Endometrial microvascular endothelial cells (primary cell): Measurements from ENCODE around the gene ARHGEF10L. TPM values are rescaled to one million over a fixed set of nuclear protein-coding genes. Genes with fewer than 3 reads are reported as not detected.

Experiments
- in situ Hi-C: cut with HindIII; loops from 2 replicates; pipeline ENCODE4 v1.10.0; 2017; ENCODE audit warnings: low sequenced_read_pairs, low pct_unique_long_range_greater_than_20kb; ENCODE audit errors: inconsistent ontology term
- total RNA-seq: library from RNA; depleted of rRNA; stranded (reverse); fragments of >200 nt; gene quantifications from one replicate; pipeline ENCODE4 v1.2.3, GENCODE V29; 2015; ENCODE audit errors: inconsistent ontology term

Gene ARHGEF10L
- total RNA-seq, 1 donor from 2014 or later, result 6.1 TPM

DNA sequence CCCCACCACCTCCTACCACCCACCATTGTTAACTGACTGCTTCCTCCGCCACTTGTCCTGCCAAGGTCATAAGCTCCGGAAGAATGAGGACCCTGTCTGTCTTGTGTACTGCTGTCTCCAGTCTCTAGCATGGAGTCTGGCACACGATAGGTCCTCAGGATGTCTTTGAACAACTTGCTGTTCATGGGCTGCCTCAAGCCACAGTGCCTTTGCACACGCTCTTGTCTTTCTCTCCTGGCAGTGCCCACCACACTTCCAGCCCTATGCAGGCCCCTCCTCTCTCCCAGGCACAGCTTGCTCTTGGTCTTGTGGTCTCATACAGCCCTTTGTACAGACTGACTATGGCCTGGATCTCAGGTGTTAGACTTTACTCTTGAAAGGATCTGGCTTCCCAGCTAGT, 97.6 kb downstream of the ARHGEF10L start:
- in situ Hi-C loops, result no loop called here

DNA sequence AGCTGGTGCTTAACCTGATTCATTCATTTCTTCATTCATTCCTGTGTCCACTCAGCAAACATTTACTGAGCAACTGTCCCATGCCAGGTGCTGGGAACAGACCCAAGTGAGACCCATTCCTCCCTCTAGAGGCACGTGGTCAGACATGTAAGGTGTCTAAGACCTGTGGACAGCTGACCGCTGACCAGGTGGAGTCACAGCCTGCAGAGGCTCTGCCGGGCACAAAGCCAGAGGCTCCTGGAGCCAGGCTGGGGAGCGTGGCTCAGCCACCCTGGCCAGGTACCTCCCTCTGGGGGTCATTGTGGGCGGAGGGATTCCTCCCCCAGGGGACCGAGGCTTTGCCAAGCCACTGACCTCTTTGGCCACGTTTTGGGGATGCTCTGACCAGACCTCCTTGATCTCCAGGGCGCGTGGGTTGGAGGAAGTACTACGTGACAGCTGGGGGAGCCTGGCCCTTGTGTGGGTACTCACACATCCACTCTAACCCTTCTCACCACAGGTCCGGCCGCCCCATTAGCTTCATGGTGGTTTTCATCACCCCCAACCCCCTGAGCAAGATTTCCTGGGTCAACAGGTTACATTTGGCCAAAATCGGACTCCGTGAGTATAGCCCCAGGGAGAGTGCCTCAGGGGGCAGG, 100.3 kb downstream of the ARHGEF10L start:
- in situ Hi-C loops, result no loop called here

- in situ Hi-C loops, result no loop called here
Measured at GRCh38 chr1:17640393-17640792, 100.9 kb downstream of the ARHGEF10L start.

- in situ Hi-C loops, result no loop called here
Measured at GRCh38 chr1:17640975-17641374, 101.5 kb downstream of the ARHGEF10L start.

DNA sequence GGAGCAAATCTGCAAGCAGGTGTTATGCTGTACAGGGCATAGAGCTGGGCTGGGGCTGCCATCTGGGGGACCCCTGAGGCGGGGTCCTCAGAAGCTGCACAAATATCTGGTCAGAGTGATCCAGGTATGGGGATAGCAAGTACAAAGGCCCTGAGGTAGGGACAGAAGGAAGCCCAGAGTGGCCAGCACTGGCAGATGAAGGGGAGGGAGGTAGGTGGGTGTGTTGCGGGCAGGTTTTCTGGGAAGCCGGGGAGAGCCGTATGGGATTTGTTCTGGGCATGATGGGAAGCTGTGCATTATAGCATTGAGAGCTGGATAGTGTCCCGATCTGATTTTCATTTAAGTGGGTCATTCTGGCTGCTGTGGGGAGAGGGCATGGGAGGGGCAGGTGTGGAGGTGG, 102.7 kb downstream of the ARHGEF10L start:
- in situ Hi-C loops, result no loop called here

GRCh38 chr1:17642943-17643342, 103.4 kb downstream of the ARHGEF10L start:
- in situ Hi-C loops, result no loop called here

DNA sequence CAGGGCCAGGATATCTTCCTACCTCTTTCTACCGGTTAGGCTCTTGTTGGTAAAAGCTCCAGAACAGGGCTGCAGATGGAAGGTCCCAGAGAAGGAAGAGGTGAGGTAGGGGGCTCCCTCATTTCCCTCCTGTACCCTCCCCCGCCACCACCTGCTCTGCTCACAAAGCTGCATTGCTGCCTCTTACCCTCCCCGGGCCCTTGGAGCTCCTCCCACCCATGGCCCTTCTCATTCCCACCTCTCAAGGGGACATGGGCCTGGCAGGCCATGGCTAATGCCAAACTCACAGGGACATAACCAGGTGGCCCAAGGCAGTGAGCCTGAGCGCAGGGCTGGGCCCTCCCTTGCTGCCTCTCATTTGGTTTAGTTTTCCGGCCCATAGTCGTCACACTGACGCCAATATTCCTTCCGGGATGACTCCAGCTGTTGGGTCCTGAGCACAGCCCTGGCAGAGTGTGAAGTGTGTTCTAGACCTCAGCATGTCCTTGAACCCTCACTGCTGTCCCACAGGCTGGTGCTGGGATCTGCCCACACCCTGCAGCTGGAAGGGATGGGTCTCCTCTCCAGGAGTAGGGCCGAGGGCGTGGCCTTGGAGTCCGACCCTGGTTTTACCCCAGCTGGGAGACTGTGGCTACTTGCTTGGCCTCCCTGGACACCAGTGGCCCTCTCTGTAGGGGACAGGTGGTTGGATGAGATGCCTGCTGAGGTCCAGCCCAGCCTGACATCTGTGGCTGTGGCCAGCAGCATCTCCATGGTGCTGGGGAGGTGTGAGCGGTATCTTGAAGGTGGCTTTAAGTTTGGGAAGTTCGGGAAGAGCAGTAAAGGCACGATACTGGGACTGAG, 104.6 kb downstream of the ARHGEF10L start:
- in situ Hi-C loops, result no loop called here

DNA sequence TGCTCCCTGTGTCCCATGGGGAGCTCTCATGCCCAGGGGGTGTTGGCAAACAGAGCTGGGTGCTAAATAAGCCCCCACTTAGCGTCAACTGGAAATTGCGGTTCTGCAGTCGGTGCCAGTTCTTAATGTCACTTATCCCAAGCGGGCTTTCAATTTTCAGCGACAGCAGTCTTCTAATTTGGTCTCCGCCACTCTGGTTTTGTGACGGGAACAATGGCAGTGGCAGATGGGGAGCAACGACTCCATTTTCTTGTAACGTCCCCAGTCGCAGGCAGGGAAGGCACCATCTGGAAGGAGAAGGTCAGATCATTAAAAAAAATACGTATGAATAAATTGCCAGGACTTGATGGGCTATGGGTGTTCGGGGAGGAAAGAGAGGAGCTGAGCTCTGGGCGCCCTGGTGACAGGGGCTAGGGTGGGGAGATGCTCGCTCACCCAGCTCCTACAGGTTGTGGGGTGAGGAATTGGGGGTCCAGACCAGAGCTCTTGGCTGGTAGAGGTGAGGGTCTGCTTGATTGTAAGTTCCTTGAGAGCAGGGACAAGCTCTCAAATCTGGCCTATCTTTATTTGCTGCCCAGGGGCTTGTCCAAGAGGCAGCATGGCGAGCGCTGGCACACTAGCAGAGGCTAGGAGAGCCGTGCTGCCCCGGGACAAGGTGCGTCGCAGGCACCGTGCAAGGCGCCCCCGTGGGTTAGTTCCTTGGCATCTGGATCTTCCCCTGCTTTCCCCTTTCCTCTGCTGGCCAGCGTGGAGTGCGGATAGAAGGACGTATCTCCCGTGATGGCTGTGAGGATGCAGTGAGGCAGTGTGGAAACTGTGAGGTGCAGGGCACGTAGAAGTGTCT, 105.8 kb downstream of the ARHGEF10L start:
- in situ Hi-C loops, result no loop called here

DNA sequence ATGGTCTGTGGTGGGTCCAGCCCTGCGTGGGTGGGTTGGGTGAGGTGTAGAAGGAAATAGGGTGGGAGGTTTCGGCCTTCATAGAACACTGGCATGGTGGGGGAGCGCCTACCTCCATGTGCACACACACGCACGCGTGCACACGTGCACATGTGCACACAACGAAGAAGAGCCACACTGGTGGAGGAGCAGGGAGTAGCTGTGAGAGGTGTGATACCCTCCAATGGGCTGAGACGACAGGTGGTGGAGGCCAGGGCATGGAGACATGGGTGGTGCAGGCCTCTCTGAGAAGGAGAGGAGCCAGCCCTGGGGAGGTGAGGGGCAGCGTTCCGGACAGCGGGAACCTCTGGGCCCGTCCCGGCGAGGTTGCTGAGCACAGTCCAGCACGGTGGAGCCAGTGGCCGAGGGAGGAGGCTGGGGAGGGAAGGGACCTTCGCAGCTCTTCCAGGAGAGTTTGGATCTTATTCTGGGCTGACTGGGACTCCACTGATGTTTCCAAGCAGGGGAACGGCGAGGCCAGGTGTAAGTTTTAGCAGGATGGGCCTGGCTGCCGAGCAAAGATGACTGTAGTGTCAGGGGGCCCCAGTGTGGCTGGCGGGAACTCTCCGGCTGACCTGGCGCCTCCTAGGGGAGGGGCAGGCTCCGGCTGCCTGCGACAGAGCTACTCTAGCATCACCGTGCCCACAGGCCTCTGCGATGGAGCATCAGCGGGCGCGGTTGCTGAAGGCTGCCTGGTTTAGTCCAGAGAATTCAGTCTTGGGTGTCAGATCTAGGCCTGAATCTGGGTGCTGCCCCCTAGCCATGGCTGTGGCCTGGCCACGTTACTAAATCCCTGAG, 107.2 kb downstream of the ARHGEF10L start:
- in situ Hi-C loops, result no loop called here

DNA sequence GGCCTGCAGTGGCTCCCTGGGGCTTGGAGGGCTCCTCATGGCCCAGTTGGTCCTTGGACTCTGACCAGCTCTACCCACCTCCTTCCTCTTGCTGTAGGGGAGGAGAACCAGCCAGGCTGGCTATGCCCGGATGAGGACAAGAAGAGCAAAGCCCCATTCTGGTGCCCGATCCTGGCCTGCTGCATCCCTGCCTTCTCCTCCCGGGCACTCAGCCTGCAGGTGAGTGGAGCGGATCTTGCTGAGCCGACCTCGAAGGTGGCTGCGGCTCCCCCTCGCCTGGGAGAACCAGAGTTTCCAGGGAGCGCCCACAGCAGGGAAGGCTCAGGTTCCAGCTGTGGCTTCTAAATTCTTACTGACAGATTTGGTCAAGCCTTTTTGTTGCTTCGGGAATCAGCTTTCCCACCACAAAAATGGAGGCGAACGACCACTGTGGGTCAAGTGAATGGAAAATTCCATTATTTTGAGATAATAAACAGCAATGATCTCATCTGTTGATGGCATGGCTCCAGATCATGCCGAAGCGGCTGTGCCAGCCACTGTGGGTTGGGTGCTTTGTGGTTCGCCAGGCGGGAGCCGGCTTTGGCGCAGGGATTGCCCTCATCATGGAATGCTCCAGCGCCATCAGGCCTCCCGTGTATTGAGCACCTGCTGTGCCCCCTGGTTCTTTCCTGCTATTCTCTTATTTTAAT, 109.1 kb downstream of the ARHGEF10L start:
- in situ Hi-C loops, result no loop called here

GRCh38 chr1:17649371-17650106, 110.0 kb downstream of the ARHGEF10L start:
- in situ Hi-C loops, result no loop called here

GRCh38 chr1:17653276-17653675, 113.8 kb downstream of the ARHGEF10L start:
- in situ Hi-C loops, result no loop called here

DNA sequence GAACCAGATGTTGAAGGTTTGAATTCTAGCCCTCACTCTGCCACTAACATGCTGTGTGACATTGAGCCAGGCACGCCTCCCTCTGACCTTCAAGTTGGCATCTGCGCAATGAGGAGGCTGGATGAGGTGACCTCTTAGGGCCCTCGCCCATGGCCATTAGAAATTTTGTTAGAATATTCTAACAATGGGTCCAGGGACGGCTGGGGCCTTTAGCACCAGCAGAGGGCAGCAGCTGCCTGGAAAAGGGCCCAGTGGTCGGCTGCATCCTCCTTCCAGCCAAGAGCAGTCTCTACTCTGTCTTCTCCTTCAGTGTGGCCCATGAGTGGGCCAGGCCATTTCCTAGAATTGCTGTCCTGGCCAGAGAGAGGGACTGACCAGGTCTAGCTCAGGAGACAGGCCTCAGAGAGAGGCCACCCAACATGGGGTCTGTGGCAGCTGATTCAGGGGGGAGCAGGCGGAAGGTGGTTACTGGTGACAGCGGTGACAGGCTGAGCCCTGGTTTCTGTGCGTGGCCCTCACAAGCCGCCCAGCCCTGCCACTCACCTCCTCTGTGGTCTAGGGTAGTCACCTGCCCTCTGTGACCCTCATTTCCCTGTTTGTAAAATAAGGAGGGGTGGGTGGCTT, 114.3 kb downstream of the ARHGEF10L start:
- in situ Hi-C loops, result no loop called here

GRCh38 chr1:17654519-17654918, 115.0 kb downstream of the ARHGEF10L start:
- in situ Hi-C loops, result no loop called here

- in situ Hi-C loops, result no loop called here
Measured at GRCh38 chr1:17655169-17655568, 115.7 kb downstream of the ARHGEF10L start.

- in situ Hi-C loops, result no loop called here
Measured at GRCh38 chr1:17655922-17656321, 116.4 kb downstream of the ARHGEF10L start.

DNA sequence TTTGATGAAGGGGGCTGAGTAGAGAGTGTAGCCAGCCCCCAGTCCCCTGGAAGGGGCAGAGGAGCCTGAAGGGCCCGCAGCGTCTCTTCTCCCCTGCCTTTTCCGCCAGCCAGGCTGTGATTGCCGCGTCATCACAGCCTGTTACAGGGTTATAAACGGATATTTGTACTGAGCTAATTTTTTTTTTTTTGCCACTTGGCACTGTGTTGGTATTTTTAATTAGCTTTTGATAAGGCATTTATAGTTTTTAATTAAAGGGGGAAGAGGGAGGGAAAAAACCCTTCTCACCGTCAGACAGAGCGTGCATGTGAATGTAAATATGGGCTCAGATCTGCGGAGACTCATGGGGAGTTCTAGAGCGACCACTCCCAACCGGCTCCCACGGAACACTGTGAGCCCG, 117.9 kb downstream of the ARHGEF10L start:
- in situ Hi-C loops, result no loop called here
